SH-SY5Y (cell line): ENCODE data around the gene BIRC6.

Experiments used
- GATA2 ChIP-seq: IDR thresholded peaks from 2 replicates; pipeline ENCODE4 v1.6.1; 2011; ENCODE audit warnings: mild to moderate bottlenecking, low read depth, low read length
- GATA3 ChIP-seq: IDR thresholded peaks from 2 replicates; pipeline ENCODE4 v1.6.1; 2011; ENCODE audit warnings: low read depth, mild to moderate bottlenecking, low read length, moderate library complexity

DNA sequence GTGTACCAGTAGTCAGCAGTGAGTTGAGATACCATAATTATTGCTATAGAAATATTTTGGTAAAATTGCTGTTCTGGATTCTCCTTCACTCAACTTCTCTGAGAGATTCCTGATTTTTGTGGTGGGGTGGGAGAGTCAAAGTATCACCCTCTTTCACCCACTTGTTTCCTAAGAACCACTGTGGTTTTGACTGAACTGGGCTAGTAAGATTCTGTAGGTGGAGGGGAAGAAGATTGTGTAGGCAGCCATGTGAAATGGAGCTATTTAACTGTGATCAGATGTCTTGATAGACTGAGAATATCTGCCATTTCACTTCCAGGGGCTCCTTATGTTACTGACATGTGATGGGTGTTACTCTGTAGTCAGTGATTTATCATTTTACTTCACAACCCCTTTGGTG, 45.3 kb downstream of the BIRC6 start:
- TF ChIP-seq GATA3 (no peak), GATA2 (no peak)
